Kidney (tissue), 14 donors: ENCODE measurements around the gene PNCK. TPM values are rescaled to one million over a fixed set of nuclear protein-coding genes. Genes with fewer than 3 reads are reported as not detected.

Source experiments
- DNase-seq, 5 donors: peaks; one replicate each; pipeline ENCODE4 v3.0.0-alpha.2; 2013 to 2020
- FAIRE-seq: peaks from 2 replicates; lab custom pipeline; 2012; peaks lifted over from hg19 to GRCh38; lab: Jason Lieb, UNC
- H3K27ac ChIP-seq, 2 donors: one replicate each; pipeline ENCODE4 v1.7.0; 2013; ENCODE audit warnings: low read depth in 2 of 2, low read length in 2 of 2, inconsistent platforms in 1 of 2
- H3K27me3 ChIP-seq: one replicate; pipeline ENCODE4 v1.7.1; 2013; ENCODE audit warnings: low read length, inconsistent platforms; ENCODE audit not compliant: control insufficient read depth, insufficient read depth
- H3K36me3 ChIP-seq, 3 donors: one replicate each; pipeline versions ENCODE4 v1.7.0 to v1.7.1; 2013; ENCODE audit warnings: low read length in 3 of 3, control low read depth in 1 of 3, inconsistent platforms in 1 of 3; ENCODE audit not compliant: insufficient read depth in 3 of 3, control insufficient read depth in 2 of 3
- H3K4me1 ChIP-seq, 3 donors: one replicate each; pipeline versions ENCODE4 v1.7.0 to v1.7.1; 2013; ENCODE audit warnings: low read length in 3 of 3, inconsistent platforms in 1 of 3, low read depth in 1 of 3; ENCODE audit not compliant: control insufficient read depth in 2 of 3, insufficient read depth in 2 of 3
- H3K4me3 ChIP-seq, 3 donors: one replicate each; pipeline versions ENCODE4 v1.7.0 to v1.8.1; 2013; ENCODE audit warnings: low read length in 3 of 3, control low read depth in 1 of 3, inconsistent platforms in 1 of 3
- H3K9ac ChIP-seq, 3 donors: one replicate each; pipeline versions ENCODE4 v1.7.0 to v1.7.1; 2013; ENCODE audit warnings: low read length in 3 of 3, control low read depth in 1 of 3, inconsistent platforms in 1 of 3
- H3K9me3 ChIP-seq, 3 donors: one replicate each; pipeline versions ENCODE4 v1.7.0 to v1.7.1; 2013; ENCODE audit warnings: low read length in 3 of 3, control low read depth in 1 of 3, inconsistent platforms in 1 of 3; ENCODE audit not compliant: control insufficient read depth in 2 of 3, insufficient read depth in 1 of 3
- intact Hi-C: fragments of 100-400 bp; cut with DNase I; formaldehyde crosslinking; loops from one replicate; pipeline ENCODE4 v1.11.1; 2022
- polyA plus RNA-seq: library from polyadenylated mRNA; stranded (reverse); fragments of 350-450 nt; fragmentation: Illumina TruSeq; extraction: RNeasy Lipid Tissue Mini Kit (QIAGEN cat#74804); gene quantifications from one replicate; pipeline ENCODE4 v1.2.3, GENCODE V29; 2014; ENCODE audit warnings: low read depth, low replicate concordance; ENCODE audit not compliant: insufficient read depth
- total RNA-seq: library from RNA; stranded (reverse); fragmentation: NEBNext Ultra II Directional; extraction: Animal tissue kit (Norgen Biotek cat#: 25700); gene quantifications from one replicate; pipeline ENCODE4 v1.2.1, GENCODE V29; 2021
- TF ChIP-seq, protein P1 (sequence below): IDR thresholded peaks from 3 replicates; pipeline ENCODE4 v1.5.1; 2012; ENCODE audit warnings: mild to moderate bottlenecking, moderate library complexity, borderline replicate concordance; ENCODE audit not compliant: insufficient read depth; ENCODE audit errors: extremely low read depth
- donor health status: control.
- donor health status: control.
- donor health status: control.
- donor health status: control.
- donor health status: control.
- donor health status: DM: yes; HTN: yes; CAD: no.
- donor health status: Normal renal cell carcinoma (clear cell type).

PNCK gene
- total and polyA plus RNA-seq, 2 donors from 2014 or later = 1.5 to 5.5 TPM

DNA sequence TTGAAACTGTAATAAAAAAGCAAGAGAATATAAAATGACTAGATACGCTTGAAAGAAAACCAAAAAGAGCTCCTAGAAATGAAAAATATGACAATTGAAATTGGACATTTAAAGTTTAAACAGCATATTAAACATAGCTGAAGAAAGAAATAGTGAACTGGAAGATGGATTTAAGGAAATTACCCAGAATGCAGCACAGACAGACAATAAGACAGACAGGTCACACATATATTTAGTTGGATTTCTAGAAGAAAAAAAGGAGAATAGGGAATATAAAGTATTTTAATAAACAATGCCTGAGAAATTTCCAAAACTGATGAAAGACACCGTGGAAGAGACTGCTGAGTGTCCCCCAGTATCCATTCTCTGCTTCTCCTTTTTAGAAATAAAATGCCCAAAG lies 20.1 kb downstream of the PNCK start:
- no peaks in the 10 kb centered on the region for H3K27me3 ChIP-seq
- FAIRE-seq (no peak), DNase-seq (no peak)
- TF ChIP-seq, protein P1, sequence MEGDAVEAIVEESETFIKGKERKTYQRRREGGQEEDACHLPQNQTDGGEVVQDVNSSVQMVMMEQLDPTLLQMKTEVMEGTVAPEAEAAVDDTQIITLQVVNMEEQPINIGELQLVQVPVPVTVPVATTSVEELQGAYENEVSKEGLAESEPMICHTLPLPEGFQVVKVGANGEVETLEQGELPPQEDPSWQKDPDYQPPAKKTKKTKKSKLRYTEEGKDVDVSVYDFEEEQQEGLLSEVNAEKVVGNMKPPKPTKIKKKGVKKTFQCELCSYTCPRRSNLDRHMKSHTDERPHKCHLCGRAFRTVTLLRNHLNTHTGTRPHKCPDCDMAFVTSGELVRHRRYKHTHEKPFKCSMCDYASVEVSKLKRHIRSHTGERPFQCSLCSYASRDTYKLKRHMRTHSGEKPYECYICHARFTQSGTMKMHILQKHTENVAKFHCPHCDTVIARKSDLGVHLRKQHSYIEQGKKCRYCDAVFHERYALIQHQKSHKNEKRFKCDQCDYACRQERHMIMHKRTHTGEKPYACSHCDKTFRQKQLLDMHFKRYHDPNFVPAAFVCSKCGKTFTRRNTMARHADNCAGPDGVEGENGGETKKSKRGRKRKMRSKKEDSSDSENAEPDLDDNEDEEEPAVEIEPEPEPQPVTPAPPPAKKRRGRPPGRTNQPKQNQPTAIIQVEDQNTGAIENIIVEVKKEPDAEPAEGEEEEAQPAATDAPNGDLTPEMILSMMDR = no peak
- no peak overlapping the region for H3K9ac ChIP-seq
- H3K4me3 ChIP-seq = no peak overlapping the region
- intact Hi-C loops = no loop called here
- H3K4me1 ChIP-seq = no peaks in the 10 kb centered on the region
- H3K9me3 ChIP-seq = no peaks in the 10 kb centered on the region
- no peak overlapping the region for H3K27ac ChIP-seq
- no peaks in the 10 kb centered on the region for H3K36me3 ChIP-seq

DNA sequence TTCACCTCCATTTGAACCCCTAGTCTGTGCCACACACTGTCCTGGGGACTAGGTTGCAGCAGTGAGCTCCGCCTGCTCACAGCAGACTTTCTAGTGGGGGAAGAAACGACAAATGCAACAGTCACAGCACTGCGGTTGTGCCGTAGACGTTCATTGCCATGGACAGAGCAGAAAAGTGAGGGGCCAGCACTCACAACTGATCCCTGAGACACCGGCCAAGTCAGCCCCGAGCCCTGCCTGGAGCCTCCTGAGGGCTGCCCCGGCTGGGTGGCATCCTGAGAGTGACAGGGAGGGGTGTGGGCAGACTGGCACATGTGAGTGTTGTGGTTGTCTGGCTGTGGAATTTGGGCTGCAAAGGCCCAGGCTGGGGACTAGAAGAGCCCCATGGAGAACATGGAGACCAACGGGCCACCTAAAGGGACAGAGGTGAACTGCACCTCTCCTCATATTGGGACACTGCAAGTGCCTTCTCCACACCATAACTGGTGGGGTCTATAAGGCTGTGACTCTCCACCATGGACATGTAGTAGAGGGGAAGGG lies 22.0 kb downstream of the PNCK start:
- TF ChIP-seq, protein P1 = no peak
- Histone ChIP-seq H3K4me3 (no peak overlapping the region), H3K9me3 (no peaks in the 10 kb centered on the region), H3K27ac (no peak overlapping the region), H3K27me3 (no peaks in the 10 kb centered on the region), H3K4me1 (peaks cover 0 to under 1% (median 0%) of the 10 kb centered on the region in 3 donors), H3K9ac (no peak overlapping the region), H3K36me3 (no peaks in the 10 kb centered on the region)
- no peak for FAIRE-seq
- intact Hi-C loops = no loop called here
- DNase-seq = peak in 3 of 5 donors; percentile 8 to 56 (median 20)

DNA sequence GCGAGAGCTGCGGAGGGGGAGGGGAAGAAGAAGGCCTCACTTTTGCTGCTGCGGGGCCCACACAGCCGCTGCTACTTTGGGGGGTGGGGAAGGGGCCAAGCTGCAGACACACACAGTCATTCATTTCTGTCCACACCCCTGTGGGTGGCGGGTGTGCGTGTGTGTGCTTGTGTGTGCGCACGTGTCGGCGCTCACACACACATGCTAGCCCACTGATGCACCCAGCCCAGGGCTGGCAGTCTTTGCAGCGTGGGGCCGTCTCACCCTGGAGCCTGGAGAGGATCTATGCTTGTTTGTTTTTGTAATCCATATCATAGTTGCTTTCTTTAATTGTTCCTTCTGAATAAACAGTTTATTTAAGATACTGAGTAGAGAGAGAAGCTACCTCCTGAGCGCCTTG lies 22.7 kb downstream of the PNCK start:
- H3K27ac ChIP-seq = no peak overlapping the region
- H3K4me1 ChIP-seq = peaks cover 0 to 2% (median 0%) of the 10 kb centered on the region in 3 donors
- FAIRE-seq = no peak
- H3K9me3 ChIP-seq = no peaks in the 10 kb centered on the region
- peak in 1 of 5 donors; percentile 37 for DNase-seq
- no peaks in the 10 kb centered on the region for H3K27me3 ChIP-seq
- H3K4me3 ChIP-seq = no peak overlapping the region
- TF ChIP-seq, protein P1 = no peak
- intact Hi-C loops = no loop called here
- H3K36me3 ChIP-seq = no peaks in the 10 kb centered on the region
- no peak overlapping the region for H3K9ac ChIP-seq
